H1 (cell line): ENCODE results near the gene ZNF773. TPM values are rescaled to one million over a fixed set of nuclear protein-coding genes. Genes with fewer than 3 reads are reported as not detected.

Experiments used
- CTCF ChIA-PET: fragments of 300-600 bp; sonication (Branson Sonifier 250); formaldehyde crosslinking; loops from one replicate; lab custom pipeline; 2021; ENCODE audit not compliant: partially characterized antibody; lab: Charles Lee
- POLR2A ChIA-PET: fragments of 300-600 bp; sonication (Branson Sonifier 250); formaldehyde crosslinking; loops from one replicate; lab custom pipeline; 2021; ENCODE audit warnings: inconsistent platforms; ENCODE audit not compliant: partially characterized antibody; lab: Charles Lee
- DNase-seq, 2 experiments: peaks; one replicate each; pipeline versions ENCODE4 v3.0.0 to v3.0.0-alpha.2; 2010 to 2022; ENCODE audit warnings: low spot score in 2 of 2, low read depth in 1 of 2, mixed read lengths in 1 of 2
- FAIRE-seq: peaks from 2 replicates; lab custom pipeline; 2011; peaks lifted over from hg19 to GRCh38; lab: Jason Lieb, UNC
- H2AFZ ChIP-seq: 2 replicates; pipeline ENCODE4 v1.8.1; 2012; ENCODE audit warnings: low read length, inconsistent platforms
- H2AK5ac ChIP-seq: 2 replicates; pipeline ENCODE4 v1.6.1; 2013; ENCODE audit warnings: low read depth, low read length
- H2BK120ac ChIP-seq: replicated peaks from 2 replicates; pipeline ENCODE3; 2013; ENCODE audit warnings: low read depth, low read length, inconsistent platforms
- H2BK12ac ChIP-seq: 2 replicates; pipeline ENCODE4 v1.6.1; 2013; ENCODE audit warnings: low read depth, low read length
- H2BK15ac ChIP-seq: 2 replicates; pipeline ENCODE4 v1.6.1; 2013; ENCODE audit warnings: low read length
- H2BK20ac ChIP-seq: 2 replicates; pipeline ENCODE4 v1.6.1; 2013; ENCODE audit warnings: low read length
- H2BK5ac ChIP-seq: 2 replicates; pipeline ENCODE4 v1.6.1; 2013; ENCODE audit warnings: low read depth, low read length
- H3K14ac ChIP-seq: 2 replicates; pipeline ENCODE4 v1.6.1; 2013; ENCODE audit warnings: inconsistent platforms; ENCODE audit not compliant: insufficient read length
- H3K18ac ChIP-seq: 2 replicates; pipeline ENCODE4 v1.6.1; 2013; ENCODE audit warnings: low read length; ENCODE audit errors: extremely low read depth
- H3K23ac ChIP-seq: 2 replicates; pipeline ENCODE4 v1.6.1; 2013; ENCODE audit warnings: inconsistent platforms; ENCODE audit not compliant: insufficient read length
- H3K23me2 ChIP-seq: 2 replicates; pipeline ENCODE4 v1.6.1; 2013; ENCODE audit warnings: low read depth, low read length
- H3K27ac ChIP-seq: 2 replicates; pipeline ENCODE4 v1.6.1; 2011; ENCODE audit warnings: low read depth, low read length, inconsistent platforms
- H3K27me3 ChIP-seq, 4 experiments: replicated peaks in 1 of 4; 1 replicate in 1 of 4; 2 replicates in 3 of 4; pipeline versions ENCODE4 v1.6.1 to v1.8.1; 2011 to 2013; ENCODE audit warnings: low read length in 3 of 4, mild to moderate bottlenecking in 3 of 4, inconsistent platforms in 2 of 4, mixed read lengths in 2 of 4, moderate library complexity in 1 of 4; ENCODE audit not compliant: control insufficient read depth in 3 of 4, insufficient read depth in 3 of 4; ENCODE audit errors: extremely low read depth in 1 of 4
- H3K36me3 ChIP-seq, 4 experiments: 2 replicates each; pipeline versions ENCODE4 v1.6.1 to v1.8.1; 2011 to 2013; ENCODE audit warnings: mild to moderate bottlenecking in 4 of 4, low read length in 3 of 4, moderate library complexity in 2 of 4, control low read depth in 1 of 4, inconsistent platforms in 1 of 4; ENCODE audit not compliant: insufficient read depth in 4 of 4, control insufficient read depth in 2 of 4
- H3K4ac ChIP-seq: replicated peaks from 2 replicates; pipeline ENCODE3; 2013; ENCODE audit warnings: low read length, low read depth, mixed read lengths, inconsistent platforms; ENCODE audit not compliant: insufficient read length
- H3K4me1 ChIP-seq, 4 experiments: replicated peaks in 1 of 4; 1 replicate in 1 of 4; 2 replicates in 3 of 4; pipeline versions ENCODE4 v1.6.1 to v1.8.1; 2011 to 2013; ENCODE audit warnings: low read length in 3 of 4, inconsistent platforms in 2 of 4, mixed read lengths in 1 of 4; ENCODE audit not compliant: insufficient read depth in 4 of 4, control insufficient read depth in 3 of 4
- H3K4me2 ChIP-seq, 2 experiments: 2 replicates each; pipeline versions ENCODE4 v1.6.1 to v1.8.1; 2011 to 2013; ENCODE audit warnings: low read depth in 2 of 2, low read length in 2 of 2, control low read depth in 1 of 2, inconsistent platforms in 1 of 2, mild to moderate bottlenecking in 1 of 2; ENCODE audit not compliant: insufficient read depth in 1 of 2
- H3K4me3 ChIP-seq, 4 experiments: fragments of 200-600, 300-600 bp in 1 of 4; sonication (generic), shearing (Covaris generic), sonication (Bioruptor Twin) in 1 of 4; 2 replicates each; pipeline versions ENCODE4 v1.5.1 to v1.8.1; 2011 to 2016; ENCODE audit warnings: low read length in 4 of 4, low read depth in 3 of 4, control low read depth in 2 of 4, inconsistent platforms in 2 of 4, mild to moderate bottlenecking in 2 of 4, mixed read lengths in 1 of 4, moderate library complexity in 1 of 4; ENCODE audit not compliant: insufficient read depth in 2 of 4; ENCODE audit errors: extremely low read depth in 1 of 4
- H3K56ac ChIP-seq: replicated peaks from 2 replicates; pipeline ENCODE3; 2013; ENCODE audit warnings: low read depth, mild to moderate bottlenecking, mixed read lengths, low read length, inconsistent platforms; ENCODE audit not compliant: insufficient read length
- H3K79me1 ChIP-seq: 2 replicates; pipeline ENCODE4 v1.6.1; 2013; ENCODE audit warnings: low read depth, low read length, control low read depth
- H3K79me2 ChIP-seq, 2 experiments: 2 replicates each; pipeline versions ENCODE4 v1.6.1 to v1.8.1; 2012 to 2013; ENCODE audit warnings: low read length in 2 of 2, mild to moderate bottlenecking in 2 of 2, inconsistent platforms in 1 of 2; ENCODE audit not compliant: insufficient read depth in 2 of 2, control insufficient read depth in 1 of 2
- H3K9ac ChIP-seq, 4 experiments: replicated peaks in 1 of 4; 1 replicate in 1 of 4; 2 replicates in 3 of 4; pipeline versions ENCODE4 v1.6.1 to v1.8.1; 2011 to 2013; ENCODE audit warnings: low read depth in 3 of 4, low read length in 3 of 4, control low read depth in 2 of 4, mild to moderate bottlenecking in 2 of 4, moderate library complexity in 2 of 4, inconsistent platforms in 1 of 4; ENCODE audit errors: extremely low read depth in 1 of 4
- H3K9me3 ChIP-seq, 2 experiments: 2 replicates each; pipeline versions ENCODE4 v1.6.1 to v1.8.1; 2012 to 2013; ENCODE audit warnings: mild to moderate bottlenecking in 2 of 2, moderate library complexity in 2 of 2, control low read depth in 1 of 2, inconsistent platforms in 1 of 2, low read depth in 1 of 2, low read length in 1 of 2, mixed read lengths in 1 of 2; ENCODE audit not compliant: insufficient read depth in 2 of 2
- H4K20me1 ChIP-seq, 2 experiments: replicated peaks in 1 of 2; 2 replicates each; pipeline versions ENCODE3 to v1.8.1; 2011 to 2013; ENCODE audit warnings: inconsistent platforms in 2 of 2, low read length in 2 of 2, mild to moderate bottlenecking in 1 of 2; ENCODE audit not compliant: insufficient read depth in 2 of 2, control insufficient read depth in 1 of 2
- H4K5ac ChIP-seq: 2 replicates; pipeline ENCODE4 v1.6.1; 2013; ENCODE audit warnings: low read length, low read depth, mixed read lengths, inconsistent platforms; ENCODE audit not compliant: insufficient read length
- H4K8ac ChIP-seq: 2 replicates; pipeline ENCODE4 v1.8.0; 2013; ENCODE audit warnings: mild to moderate bottlenecking, moderate library complexity, low read length, inconsistent platforms; ENCODE audit not compliant: insufficient read depth; ENCODE audit errors: extremely low read depth
- H4K91ac ChIP-seq: replicated peaks from 2 replicates; pipeline ENCODE3; 2013; ENCODE audit warnings: low read length, mixed read lengths, inconsistent platforms; ENCODE audit not compliant: insufficient read length
- ASH2L ChIP-seq: fragments of 200-600, 300-600 bp; sonication (generic); IDR thresholded peaks from one replicate; pipeline ENCODE4 v1.7.1; 2017; ENCODE audit warnings: low read length
- GTF2F1 ChIP-seq: IDR thresholded peaks from 2 replicates; pipeline ENCODE4 v1.6.1; 2012; ENCODE audit warnings: low read depth, low read length, improper control_type of control experiment, borderline replicate concordance
- NRF1 ChIP-seq: IDR thresholded peaks from 2 replicates; pipeline ENCODE4 v1.6.1; 2011; ENCODE audit warnings: mild to moderate bottlenecking, low read depth, low read length, improper control_type of control experiment
- POLR2A ChIP-seq, 2 experiments: IDR thresholded peaks; 1 replicate in 1 of 2; 2 replicates in 1 of 2; pipeline ENCODE4 v1.6.1; 2011; ENCODE audit warnings: low read depth in 2 of 2, low read length in 2 of 2, mild to moderate bottlenecking in 2 of 2; ENCODE audit errors: control extremely low read depth in 1 of 2
- POLR2AphosphoS5 ChIP-seq: IDR thresholded peaks from 2 replicates; pipeline ENCODE4 v1.6.1; 2011; ENCODE audit warnings: low read depth, low read length
- SIRT6 ChIP-seq: IDR thresholded peaks from one replicate; pipeline ENCODE4 v1.7.1; 2012; ENCODE audit warnings: low read length, inconsistent platforms
- SP2 ChIP-seq: IDR thresholded peaks from 2 replicates; pipeline ENCODE4 v1.6.1; 2012; ENCODE audit warnings: mild to moderate bottlenecking, low read length, inconsistent platforms
- SUZ12 ChIP-seq: fragments of 200-600 bp; sonication (generic); IDR thresholded peaks from 2 replicates; pipeline ENCODE4 v1.6.1; 2012; ENCODE audit warnings: mild to moderate bottlenecking, inconsistent platforms, low read length, moderate library complexity, mixed read lengths
- TEAD4 ChIP-seq: IDR thresholded peaks from 2 replicates; pipeline ENCODE4 v1.6.1; 2012; ENCODE audit warnings: low read depth, low read length, inconsistent platforms, mixed read lengths
- WGBS, 2 experiments: shearing (Covaris generic) in 1 of 2; methylation state at CpG; one replicate each; pipeline versions ENCODE4 v1.1.6 to v1.1.7; 2013 to 2015; ENCODE audit warnings: low lambda C conversion rate in 2 of 2, mixed read lengths in 2 of 2, inconsistent platforms in 1 of 2, low coverage in 1 of 2, missing lambda C conversion rate in 1 of 2; ENCODE audit not compliant: insufficient replicate concordance in 2 of 2, insufficient coverage in 1 of 2, insufficient read length in 1 of 2; ENCODE audit errors: extremely low coverage in 1 of 2, missing lambda C conversion rate in 1 of 2; 5-methylcytosine and 5-hydroxymethylcytosine counted together
- polyA plus RNA-seq, 7 experiments: library from polyadenylated mRNA; depleted of rRNA in 3 of 7; stranded (reverse) in 5 of 7; unstranded in 2 of 7; fragments of >200 nt in 5 of 7; fragments of 200-250 nt in 2 of 7; gene quantifications; 1 replicate in 5 of 7; 2 replicates in 1 of 7; 4 replicates in 1 of 7; pipeline versions ENCODE4 v1.2.1 to v1.2.3, GENCODE V29; 2011 to 2013; ENCODE audit warnings: missing spikeins in 2 of 7, mixed read lengths in 2 of 7
- total RNA-seq: library from RNA; stranded (reverse); fragmentation: NEBNext Ultra II Directional; extraction: Animal tissue kit (Norgen Biotek cat#: 25700); gene quantifications from 2 replicates; pipeline ENCODE4 v1.2.1, GENCODE V29; 2021
- TF ChIP-seq, protein P1 (sequence below): IDR thresholded peaks from 2 replicates; pipeline ENCODE4 v1.6.1; 2011; ENCODE audit warnings: low read depth, mild to moderate bottlenecking, low read length; ENCODE audit not compliant: insufficient read depth

The ZNF773 gene
- total and polyA plus RNA-seq, 2 of the 8 experiments (the other 6 are each of a cell fraction or from before 2014, with no cell fraction given), result 4.2 to 8.3 TPM

DNA sequence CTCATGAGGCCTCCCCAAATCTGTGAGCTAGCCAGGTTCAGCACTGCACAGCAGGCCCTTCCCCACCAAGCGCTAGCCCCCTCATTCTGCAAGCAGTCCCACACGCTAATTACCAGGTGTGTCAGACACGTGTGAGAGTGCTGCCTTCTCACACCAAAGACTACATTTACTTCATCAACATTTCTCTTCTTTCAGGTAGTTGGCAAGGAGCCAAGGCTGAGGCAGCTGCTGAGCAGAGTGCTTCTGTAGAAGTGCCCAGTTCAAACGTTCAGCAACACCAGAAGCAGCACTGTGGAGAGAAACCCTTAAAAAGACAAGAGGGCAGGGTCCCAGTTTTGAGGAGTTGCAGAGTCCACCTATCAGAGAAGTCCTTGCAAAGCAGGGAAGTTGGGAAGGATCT, 6.4 kb downstream of the ZNF773 start:
- Histone ChIP-seq H2BK15ac (no peak overlapping the region), H2BK120ac (no peak overlapping the region), H2BK5ac (no peak overlapping the region), H3K18ac (no peak overlapping the region), H4K5ac (no peak overlapping the region), H3K79me1 (peaks cover 2% of the 10 kb centered on the region; the same call in 1 of the 2 replicates)
- no peak for FAIRE-seq
- DNase-seq, result no peak
- TF ChIP-seq TEAD4 (no peak), SUZ12 (no peak), NRF1 (no peak), ASH2L (no peak), GTF2F1 (no peak), SIRT6 (no peak), POLR2AphosphoS5 (no peak), SP2 (no peak), POLR2A (IDR thresholded peaks at IDR 0.05; ENCODE audit: control extremely low read depth in 1 of 2, low read depth in 2 of 2, low read length in 2 of 2) (no peak)
- TF ChIP-seq, protein P1, sequence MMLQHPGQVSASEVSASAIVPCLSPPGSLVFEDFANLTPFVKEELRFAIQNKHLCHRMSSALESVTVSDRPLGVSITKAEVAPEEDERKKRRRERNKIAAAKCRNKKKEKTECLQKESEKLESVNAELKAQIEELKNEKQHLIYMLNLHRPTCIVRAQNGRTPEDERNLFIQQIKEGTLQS, result no peak
- TF ChIP-seq, all 59 proteins: peak for 0
- Histone ChIP-seq H3K27ac (no peak overlapping the region), H4K8ac (no peak overlapping the region), H2BK12ac (no peak overlapping the region), H3K14ac (no peak overlapping the region), H2AK5ac (no peak overlapping the region), H3K9me3 (no peaks in the 10 kb centered on the region; a peak in 1 of 4 replicates), H3K79me2 (peaks cover 3 to 16% of the 10 kb centered on the region in 2 experiments; a peak in 3 of 4 replicates), H3K36me3 (peaks cover 16 to 36% (median 24%) of the 10 kb centered on the region in 4 experiments; a peak in 7 of 8 replicates), H2AFZ (no peak overlapping the region), H2BK20ac (no peak overlapping the region), H3K4me2 (no peak overlapping the region), H3K56ac (no peak overlapping the region), H3K4ac (no peak overlapping the region), H3K23ac (no peak overlapping the region), H3K27me3 (no peaks in the 10 kb centered on the region), H3K23me2 (no peaks in the 10 kb centered on the region), H3K4me1 (no peaks in the 10 kb centered on the region), H4K91ac (no peak overlapping the region), H3K4me3 (no peak overlapping the region), H4K20me1 (no peaks in the 10 kb centered on the region), H3K9ac (no peak overlapping the region)
- 89% methylated on average over 4 of the region's 4 CpGs; no CpG with 5 or more reads in 1 of the 2 experiments for WGBS, 2 experiments
- CTCF ChIA-PET, result no interaction called here
- POLR2A ChIA-PET, result no interaction called here
